HCT116 (cell line): ENCODE data around the gene FANCD2OS.
"Not testable (repeated sequence)": the region's sequence is repeated elsewhere in the genome, so short reads cannot be mapped to it uniquely, and the experiment has no call there.

ENCODE experiments used
- CBX3 ChIP-seq: IDR thresholded peaks from 2 replicates; pipeline ENCODE4 v1.6.1; 2012; ENCODE audit warnings: low read depth
- CTCF ChIP-seq, 3 experiments: fragments of 200-600 bp in 1 of 3; sonication (generic) in 1 of 3; IDR thresholded peaks in 2 of 3; conservative IDR thresholded peaks in 1 of 3; 2 replicates each; pipeline ENCODE4 v1.5.1; 2012 to 2017; ENCODE audit warnings: low read depth in 2 of 3, low read length in 2 of 3, antibody characterized with exemption in 1 of 3, borderline replicate concordance in 1 of 3, control low read depth in 1 of 3, mild to moderate bottlenecking in 1 of 3, mixed read lengths in 1 of 3, mixed run types in 1 of 3, moderate library complexity in 1 of 3; ENCODE audit not compliant: insufficient read depth in 1 of 3
- EZH2 ChIP-seq: fragments of 200-600 bp; sonication (generic); IDR thresholded peaks from 2 replicates; pipeline ENCODE4 v1.6.1; 2017; ENCODE audit warnings: antibody characterized with exemption, mixed run types
- EZH2phosphoT487 ChIP-seq: fragments of 200-600 bp; IDR thresholded peaks from 2 replicates; pipeline ENCODE4 v1.6.1; 2018; ENCODE audit warnings: antibody characterized with exemption, borderline replicate concordance
- POLR2A ChIP-seq: IDR thresholded peaks from 2 replicates; pipeline ENCODE4 v1.7.0; 2011; ENCODE audit warnings: borderline replicate concordance; ENCODE audit not compliant: insufficient read depth, insufficient read length; ENCODE audit errors: extremely low read depth
- SIN3A ChIP-seq: IDR thresholded peaks from 2 replicates; pipeline ENCODE4 v1.6.1; 2012; ENCODE audit warnings: low read depth
- TCF7L2 ChIP-seq: IDR thresholded peaks from 2 replicates; pipeline ENCODE4 v1.7.0; 2011; ENCODE audit warnings: borderline replicate concordance, inconsistent platforms; ENCODE audit not compliant: insufficient read depth, insufficient read length; ENCODE audit errors: extremely low read depth
- TF ChIP-seq, protein P1 (sequence below): IDR thresholded peaks from 2 replicates; pipeline ENCODE4 v1.6.1; 2012
- TF ChIP-seq, protein P2 (sequence below): IDR thresholded peaks from 2 replicates; pipeline ENCODE4 v1.6.1; 2012; ENCODE audit warnings: low read depth

DNA sequence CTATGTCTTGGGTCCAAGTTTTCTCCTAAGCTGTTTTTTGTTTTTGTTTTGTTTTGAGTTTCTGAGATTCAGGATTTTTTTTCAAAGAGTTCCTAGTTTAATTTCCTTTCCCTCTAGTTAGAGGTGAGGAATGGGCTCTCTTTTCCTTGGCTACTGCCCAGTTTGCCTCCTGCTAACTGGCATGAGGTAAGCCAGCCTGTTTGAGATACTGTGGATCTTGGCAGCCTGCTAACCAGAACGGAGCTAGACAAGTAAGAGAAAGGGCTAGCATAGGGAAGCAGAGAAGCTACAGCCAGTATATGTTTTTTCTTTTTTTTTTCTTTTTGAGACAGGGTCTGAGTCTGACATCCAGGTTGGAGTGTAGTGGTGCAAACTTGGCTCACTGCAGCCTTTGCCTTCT lies 17.3 kb downstream of the FANCD2OS start:
- TF ChIP-seq, protein P1, sequence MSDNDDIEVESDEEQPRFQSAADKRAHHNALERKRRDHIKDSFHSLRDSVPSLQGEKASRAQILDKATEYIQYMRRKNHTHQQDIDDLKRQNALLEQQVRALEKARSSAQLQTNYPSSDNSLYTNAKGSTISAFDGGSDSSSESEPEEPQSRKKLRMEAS = not testable (repeated sequence)
- not testable (repeated sequence) for TF ChIP-seq CTCF (IDR thresholded peaks at IDR 0.05 in 2 of 3, conservative IDR thresholded peaks at IDR 0.05 in 1 of 3; ENCODE audit: borderline replicate concordance in 1 of 3, insufficient read depth in 1 of 3, low read depth in 2 of 3, low read length in 2 of 3); TCF7L2; POLR2A; CBX3; EZH2phosphoT487; EZH2; SIN3A
- TF ChIP-seq, protein P2, sequence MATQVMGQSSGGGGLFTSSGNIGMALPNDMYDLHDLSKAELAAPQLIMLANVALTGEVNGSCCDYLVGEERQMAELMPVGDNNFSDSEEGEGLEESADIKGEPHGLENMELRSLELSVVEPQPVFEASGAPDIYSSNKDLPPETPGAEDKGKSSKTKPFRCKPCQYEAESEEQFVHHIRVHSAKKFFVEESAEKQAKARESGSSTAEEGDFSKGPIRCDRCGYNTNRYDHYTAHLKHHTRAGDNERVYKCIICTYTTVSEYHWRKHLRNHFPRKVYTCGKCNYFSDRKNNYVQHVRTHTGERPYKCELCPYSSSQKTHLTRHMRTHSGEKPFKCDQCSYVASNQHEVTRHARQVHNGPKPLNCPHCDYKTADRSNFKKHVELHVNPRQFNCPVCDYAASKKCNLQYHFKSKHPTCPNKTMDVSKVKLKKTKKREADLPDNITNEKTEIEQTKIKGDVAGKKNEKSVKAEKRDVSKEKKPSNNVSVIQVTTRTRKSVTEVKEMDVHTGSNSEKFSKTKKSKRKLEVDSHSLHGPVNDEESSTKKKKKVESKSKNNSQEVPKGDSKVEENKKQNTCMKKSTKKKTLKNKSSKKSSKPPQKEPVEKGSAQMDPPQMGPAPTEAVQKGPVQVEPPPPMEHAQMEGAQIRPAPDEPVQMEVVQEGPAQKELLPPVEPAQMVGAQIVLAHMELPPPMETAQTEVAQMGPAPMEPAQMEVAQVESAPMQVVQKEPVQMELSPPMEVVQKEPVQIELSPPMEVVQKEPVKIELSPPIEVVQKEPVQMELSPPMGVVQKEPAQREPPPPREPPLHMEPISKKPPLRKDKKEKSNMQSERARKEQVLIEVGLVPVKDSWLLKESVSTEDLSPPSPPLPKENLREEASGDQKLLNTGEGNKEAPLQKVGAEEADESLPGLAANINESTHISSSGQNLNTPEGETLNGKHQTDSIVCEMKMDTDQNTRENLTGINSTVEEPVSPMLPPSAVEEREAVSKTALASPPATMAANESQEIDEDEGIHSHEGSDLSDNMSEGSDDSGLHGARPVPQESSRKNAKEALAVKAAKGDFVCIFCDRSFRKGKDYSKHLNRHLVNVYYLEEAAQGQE = not testable (repeated sequence)
